Right lobe of liver (tissue), 4 donors: ENCODE measurements around the gene IGSF21.

Experiments used
- CTCF ChIP-seq, 4 donors: fragments of 200-600 bp in 3 of 4; fragments of 450-650 bp in 1 of 4; IDR thresholded peaks; one replicate each; pipeline versions ENCODE4 v1.5.1 to v1.8.0; 2016 to 2022; ENCODE audit warnings: antibody characterized with exemption in 4 of 4, mild to moderate bottlenecking in 2 of 4
- POLR2A ChIP-seq: fragments of 450-650 bp; IDR thresholded peaks from one replicate; pipeline ENCODE4 v1.6.1; 2017; ENCODE audit warnings: antibody characterized with exemption, mild to moderate bottlenecking
- donor health status: DM: no; HTN: no; CAD: no.
- donor health status: DM: no; HTN: no; CAD: no.
- donor health status: DM: no; HTN: yes; CAD: no.

DNA sequence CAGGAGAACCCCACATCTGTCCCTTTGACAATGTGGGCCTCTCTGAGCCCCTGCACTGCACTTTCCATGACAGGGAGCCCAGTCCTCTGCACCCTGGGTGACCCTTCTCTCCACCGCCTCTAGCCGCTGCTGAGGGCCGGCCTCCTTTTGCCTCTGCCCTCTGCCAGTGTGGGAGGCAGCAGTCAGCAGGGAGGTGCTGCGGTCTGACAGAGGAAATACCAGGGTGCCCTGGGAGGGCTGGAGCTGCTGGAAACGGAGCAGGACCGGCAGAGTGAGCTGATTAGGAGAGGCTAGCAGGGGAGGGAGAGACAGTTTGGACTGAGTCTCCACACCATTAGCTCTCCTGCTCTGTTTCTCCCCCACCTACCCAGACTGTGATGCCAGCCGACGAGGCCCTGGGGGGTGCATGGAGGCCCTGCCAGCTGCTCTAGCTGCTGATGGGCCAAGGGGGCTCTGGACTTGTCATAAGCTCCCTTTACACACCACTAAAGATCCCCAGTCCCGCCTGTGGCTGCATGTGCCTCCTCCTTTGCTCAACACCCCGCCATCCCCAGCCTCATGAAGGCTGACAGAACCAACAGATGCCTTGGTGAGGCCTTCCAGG is 202.1 kb downstream of the IGSF21 start:
- TF ChIP-seq CTCF (IDR thresholded peaks at IDR 0.05) (no peak), POLR2A (no peak)
